GM18519 (cell line): Measurements from ENCODE around the gene GSS.
"Not testable (repeated sequence)": the region's sequence is repeated elsewhere in the genome, so short reads cannot be mapped to it uniquely, and the experiment has no call there.

Experiments used
- ATAC-seq: cut with Tn5 transposase; IDR thresholded peaks from one replicate; pipeline ENCODE4 v1.9.1; 2021; ENCODE audit warnings: mild to moderate bottlenecking, moderate library complexity; ENCODE audit not compliant: unreplicated experiment, low FRiP score

GSS gene

DNA sequence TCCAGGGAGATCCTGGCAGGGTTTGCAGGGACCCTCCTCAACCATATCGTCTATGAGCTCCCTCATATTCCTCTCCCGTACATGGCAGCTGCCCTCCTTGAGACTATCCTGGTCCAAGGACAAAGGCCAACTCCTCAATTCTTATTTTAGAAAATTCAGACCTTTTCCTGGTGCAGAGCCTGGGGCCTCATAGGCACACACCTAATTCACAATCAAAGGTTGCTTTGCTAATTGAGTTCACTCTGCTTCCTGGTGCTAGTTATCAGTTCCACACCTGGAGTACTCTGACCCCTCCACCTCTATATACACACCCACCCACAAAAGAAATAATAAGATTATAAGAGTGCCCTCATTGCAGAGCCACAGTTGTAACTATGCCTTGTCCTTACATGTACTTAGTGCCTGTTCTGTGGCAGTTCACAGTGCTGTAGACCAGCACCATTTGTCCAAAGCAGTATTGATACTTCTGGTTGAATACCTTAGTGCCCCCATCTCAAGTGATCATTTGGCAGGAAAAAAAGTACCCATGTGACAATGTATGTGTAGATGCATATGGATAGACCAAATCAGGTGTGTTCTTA lies 38.7 kb downstream of the GSS start:
- no peak for ATAC-seq

DNA sequence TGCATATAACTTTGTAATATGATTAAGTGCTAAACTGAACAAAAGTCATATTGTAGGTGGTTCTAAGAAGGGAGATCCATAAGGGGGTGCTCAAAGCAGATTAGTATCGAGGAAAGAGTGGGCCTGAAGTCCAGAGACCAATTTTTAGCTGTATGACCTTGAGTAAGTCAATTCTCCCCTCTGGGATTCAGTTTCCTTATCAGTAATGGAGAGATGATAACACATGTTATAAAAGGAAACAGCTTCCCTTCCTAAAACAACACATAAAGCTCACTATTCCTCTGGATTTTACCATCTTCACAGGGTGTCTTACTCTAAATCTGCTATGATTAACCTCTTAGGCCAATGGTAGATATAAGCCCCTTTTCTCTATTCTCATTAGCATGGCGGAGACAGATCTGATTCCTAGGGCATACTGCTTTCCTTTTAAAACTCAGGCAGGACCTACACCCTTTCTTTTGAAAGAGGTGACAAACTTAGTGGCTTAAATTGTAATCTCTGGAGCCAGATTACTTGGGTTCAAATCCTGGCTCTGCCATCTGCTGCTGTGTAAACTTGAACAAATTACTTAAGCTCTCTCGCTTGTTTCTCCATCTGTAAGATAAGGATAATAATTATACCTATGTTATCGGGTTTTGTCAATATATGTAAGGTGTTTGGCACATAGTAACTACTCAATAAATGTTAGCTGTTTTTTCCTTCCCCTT lies 39.7 kb downstream of the GSS start:
- no peak for ATAC-seq

DNA sequence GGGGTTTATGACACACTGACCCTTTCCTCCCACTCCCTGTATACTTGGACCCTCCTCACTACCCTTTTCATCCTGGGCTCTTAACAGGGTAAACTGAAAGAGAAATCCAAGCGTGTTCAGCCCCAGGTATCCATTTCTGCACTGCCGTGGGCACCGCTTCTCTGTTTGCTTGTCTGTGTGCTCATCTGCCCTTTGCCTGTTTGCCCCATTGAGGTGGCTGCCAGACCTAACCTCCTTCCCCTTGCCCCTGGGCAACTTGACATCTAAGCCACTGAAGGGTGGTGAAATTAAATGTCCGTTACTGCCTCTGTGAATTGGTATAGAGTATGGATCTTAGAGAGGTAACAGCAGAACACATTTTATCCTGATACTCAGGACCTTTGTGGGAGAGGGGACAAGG lies 40.5 kb downstream of the GSS start:
- ATAC-seq, result no peak

DNA sequence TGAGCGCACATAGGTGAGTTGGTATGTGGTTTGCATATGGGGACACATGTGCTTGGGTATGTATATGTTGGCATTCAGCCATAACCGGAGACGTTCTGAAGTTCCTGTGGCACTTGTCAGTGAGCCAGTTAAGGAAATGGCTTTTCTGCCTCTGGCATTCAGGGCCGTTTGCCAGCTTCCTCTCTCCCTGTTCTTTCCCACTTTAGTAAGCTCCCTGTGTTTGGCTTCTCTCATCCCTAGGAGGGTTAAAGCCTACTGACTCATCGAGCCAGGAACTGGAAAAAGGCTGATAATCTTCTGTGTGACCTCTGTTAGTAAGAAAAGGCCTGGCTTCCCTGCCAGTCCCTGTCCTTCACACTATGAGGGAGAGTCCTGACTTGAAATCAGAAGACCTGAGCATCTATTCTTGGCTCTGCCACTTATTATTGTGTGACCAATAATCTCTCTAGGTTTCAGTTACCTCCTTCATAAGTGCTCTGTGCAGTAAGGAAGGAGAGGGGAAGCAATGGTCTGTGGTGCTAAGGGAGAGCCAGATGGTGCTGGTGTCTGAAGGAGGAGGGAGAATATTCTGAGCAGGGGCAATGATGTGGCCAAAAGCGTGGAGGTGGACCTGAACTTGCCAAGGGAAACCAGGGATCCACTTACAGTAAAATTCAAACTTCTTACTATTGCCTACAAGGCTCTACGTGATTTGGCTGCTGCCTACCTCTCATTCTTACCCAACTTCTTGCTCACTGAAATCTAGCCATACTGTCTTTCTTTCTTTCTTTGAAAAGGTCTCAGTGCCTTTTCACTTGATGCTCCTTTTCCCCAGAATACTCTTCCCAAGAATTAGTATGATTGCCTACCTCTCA lies 47.8 kb downstream of the GSS start:
- ATAC-seq, result no peak

DNA sequence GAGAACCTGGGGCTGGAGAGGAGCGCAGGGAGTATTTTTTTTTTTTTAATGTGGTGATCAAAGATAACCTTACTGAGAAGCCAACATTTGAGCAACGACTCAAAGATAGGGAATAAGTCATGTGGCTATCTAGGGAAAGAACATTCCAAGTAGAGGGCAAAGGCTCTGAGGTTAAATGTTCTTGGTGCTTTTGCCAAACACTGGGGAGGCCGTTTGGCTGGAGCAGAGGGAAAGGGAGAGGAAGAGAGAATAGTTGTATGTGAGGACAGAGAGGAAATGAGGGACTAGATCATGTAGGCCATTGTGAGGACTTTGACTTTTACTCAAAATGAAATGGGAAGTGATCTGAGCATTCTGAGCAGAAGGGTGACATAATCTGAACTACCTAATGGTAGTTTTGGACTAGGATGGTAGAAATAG lies 51.4 kb downstream of the GSS start:
- ATAC-seq, result no peak

DNA sequence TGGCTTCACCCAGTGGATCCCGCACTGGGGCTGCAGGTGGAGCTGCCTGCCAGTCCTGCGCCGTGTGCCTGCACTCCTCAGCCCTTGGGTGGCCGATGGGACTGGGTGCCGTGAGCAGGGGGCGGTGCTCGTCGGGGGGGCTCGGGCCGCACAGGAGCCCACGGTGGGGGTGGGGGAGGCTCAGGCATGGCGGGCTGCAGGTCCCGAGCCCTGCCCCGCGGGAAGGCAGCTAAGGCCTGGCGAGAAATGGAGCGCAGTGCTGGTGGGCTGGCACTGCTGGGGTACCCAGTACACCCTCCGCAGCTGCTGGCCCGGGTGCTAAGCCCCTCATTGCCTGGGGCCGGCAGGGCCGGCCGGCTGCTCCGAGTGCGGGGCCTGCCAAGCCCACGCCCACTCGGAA lies 56.9 kb downstream of the GSS start:
- ATAC-seq, result not testable (repeated sequence)

DNA sequence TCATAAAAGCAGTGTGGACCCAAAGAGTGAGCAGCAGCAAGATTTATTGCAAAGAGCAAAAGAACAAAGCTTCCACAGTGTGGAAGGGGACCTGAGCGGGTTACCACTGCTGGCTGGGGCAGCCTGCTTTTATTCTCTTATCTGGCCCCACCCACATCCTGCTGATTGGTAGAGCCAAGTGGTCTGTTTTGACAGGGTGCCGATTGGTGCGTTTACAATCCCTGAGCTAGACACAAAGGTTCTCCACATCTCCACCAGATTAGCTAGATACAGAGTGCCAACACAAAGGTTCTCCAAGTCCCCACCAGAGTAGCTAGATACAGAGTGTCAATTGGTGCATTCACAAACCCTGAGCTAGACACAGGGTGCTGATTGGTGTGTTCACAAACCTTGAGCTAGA lies 57.5 kb downstream of the GSS start:
- not testable (repeated sequence) for ATAC-seq

DNA sequence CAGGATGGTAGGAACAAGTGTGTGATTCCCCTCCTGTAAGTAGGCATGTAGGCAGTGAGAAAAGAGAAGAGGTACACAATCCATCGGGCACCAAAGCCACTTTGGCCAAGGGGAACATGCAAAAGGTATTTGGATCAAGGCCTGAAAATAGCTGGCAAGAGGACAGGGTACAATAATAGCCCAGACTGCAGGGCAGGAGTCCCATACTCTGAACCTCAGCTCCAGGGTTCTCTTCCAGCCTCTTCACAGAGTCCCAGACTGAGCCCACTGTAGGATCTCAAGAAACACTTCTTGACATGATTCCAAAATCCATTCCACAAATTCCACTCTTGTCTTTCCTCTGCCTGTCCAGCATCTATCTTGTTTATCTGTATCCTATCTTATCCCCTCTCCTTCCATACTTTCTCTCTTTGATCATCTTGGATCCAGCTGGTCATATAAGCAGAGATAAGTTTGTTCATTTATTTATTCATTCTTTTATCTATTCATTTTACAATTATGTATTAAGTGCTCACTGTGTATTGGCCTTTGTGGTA lies 59.5 kb downstream of the GSS start:
- no peak for ATAC-seq

DNA sequence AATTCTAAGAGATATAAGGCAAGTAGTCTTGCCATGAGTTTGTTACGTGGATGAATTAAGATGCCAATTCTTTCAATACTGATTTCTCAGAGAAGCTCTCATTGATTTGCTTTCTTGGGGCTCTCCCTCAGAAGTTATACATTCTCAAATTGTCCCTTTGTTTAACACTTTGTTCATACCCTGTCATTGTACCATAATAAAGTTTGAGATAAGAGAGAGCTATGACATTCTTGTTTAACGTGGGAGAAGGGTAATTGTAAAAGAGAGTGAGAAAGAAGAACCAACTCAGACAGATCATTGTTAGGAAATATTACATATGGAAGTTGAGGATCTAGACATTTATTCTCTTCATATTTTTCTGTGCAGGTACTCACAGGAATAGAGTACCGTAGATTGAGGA lies 60.1 kb downstream of the GSS start:
- ATAC-seq, result no peak

DNA sequence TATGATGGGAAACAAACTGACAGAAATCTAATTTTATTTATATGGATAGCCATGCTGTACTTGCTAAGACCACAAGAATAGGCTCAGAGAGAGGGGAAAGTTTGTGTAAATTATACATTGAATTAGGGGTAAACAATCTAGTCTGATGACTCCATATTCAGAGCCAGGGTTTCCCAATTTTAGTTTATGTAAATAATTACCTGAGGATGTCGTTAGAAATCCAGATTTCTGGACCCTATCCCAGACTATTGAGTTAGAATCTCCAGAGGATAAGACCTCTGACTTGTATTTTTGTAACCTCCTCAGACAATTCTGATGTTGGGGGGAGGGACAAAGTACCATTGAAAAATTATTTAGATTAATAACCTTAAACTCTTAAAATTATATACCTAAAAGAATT lies 60.9 kb downstream of the GSS start:
- no peak for ATAC-seq

DNA sequence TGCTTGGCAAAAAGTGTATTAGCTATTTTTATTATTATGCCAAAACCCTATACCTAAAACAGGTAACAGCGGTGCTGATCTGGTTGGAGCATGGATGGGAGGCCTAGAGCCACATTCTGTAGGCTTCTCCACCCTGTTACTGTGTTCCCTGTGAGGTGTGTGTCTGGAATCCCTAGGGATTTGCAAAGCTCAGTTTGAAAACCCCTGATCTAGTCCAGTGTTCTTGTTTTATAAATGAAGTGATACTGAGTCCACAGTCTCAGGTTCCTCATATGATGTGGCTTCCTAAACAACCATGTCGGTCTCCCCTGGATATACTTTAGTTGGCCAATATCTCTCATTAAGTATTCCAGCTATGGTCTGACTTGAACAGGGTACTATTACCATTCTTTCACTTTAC lies 62.9 kb downstream of the GSS start:
- no peak for ATAC-seq

DNA sequence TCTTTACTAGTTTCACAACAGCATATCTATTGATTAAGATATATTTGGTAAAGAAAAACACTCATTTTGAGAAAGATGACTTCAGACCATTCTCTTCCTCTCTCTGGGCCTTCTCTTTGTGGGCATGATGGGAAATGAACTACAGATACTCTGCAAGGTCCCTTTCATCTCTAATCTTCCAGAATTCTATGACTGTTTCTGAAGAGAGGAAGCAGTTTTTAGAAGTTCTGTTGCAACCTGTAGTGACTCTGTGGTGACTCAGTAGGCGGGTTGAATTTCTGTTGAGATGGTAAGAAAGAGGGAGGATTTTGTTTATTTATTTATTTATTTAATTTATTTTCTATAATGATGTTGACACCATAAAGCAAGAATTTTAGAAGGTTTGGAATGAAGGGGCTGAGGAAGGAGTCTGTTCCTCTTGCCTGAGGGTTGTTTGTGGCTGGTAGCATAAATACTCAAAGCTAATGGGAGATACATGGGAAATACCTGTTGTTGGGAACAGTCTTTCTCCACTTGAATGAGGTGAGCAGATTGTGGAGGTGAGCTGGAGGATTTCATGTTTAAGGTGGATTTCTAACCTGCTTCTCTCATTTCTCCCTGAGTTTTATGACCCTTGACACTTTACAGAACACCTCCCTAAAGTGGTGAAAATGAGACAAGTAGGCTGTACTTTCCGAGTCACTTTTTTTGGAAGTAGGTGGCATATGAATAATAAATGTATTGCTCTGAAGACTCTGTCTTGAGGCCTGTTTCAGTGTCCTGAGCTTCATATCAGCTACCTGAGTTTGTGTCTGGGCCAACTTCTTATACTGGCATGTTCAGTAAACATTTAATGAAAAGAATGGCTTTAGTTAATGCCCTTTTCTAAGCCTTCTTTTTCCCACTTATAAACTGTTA lies 64.2 kb downstream of the GSS start:
- ATAC-seq, result no peak

DNA sequence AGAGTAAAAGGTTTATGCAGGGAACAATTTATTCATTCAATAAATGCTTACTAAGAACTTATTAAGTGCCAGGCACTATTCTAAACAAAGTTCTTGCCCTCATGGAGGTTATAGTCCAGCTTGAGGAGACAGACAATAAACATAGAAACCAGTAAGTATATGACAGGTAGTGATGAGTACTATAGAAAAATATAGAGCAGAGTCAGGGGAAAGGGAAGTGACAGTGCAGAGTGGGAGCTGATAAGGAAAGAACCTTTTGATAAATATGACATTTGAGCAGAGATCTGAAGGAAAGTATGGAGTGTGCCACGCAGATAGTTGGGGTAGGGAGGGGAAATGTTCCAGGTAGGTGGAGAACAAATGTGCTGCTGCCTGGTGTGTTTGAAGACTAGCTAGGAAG lies 67.1 kb downstream of the GSS start:
- ATAC-seq, result no peak

DNA sequence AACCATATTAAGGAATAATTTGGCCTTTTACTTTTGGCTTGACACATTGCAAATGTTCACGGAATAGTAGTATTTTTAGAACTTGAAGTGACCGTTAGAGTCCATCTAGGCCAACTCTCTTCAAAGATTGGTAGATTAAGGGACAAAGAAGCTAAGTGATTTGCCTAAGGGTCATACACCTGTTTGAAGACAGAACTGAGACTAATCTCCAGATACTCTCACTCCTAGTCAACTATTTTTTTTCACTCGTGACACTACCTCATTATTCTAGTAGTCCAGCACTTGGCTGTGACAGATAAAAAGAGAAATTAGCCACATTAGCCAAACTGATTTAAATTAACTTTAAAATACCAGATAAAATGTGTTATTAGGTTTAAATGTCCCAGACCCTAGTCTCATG lies 68.6 kb downstream of the GSS start:
- no peak for ATAC-seq

DNA sequence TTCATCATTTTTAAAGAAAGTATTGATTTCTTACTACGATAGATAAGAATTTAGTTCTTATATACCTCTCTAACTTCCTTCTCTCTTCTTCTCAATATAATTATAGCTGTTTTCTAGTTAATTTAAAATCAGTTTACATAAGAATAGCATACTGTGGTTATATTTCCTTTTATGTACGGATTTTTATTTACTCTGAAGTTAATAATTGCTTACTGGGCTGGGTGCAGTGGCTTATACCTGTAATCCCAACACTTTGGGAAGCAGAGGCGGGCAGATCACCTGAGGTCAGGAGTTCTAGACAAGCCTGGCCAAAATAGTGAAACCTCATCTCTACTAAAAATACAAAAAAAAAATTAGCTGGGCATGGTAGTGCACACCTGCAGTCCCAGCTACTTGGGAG lies 69.5 kb downstream of the GSS start:
- ATAC-seq, result no peak

DNA sequence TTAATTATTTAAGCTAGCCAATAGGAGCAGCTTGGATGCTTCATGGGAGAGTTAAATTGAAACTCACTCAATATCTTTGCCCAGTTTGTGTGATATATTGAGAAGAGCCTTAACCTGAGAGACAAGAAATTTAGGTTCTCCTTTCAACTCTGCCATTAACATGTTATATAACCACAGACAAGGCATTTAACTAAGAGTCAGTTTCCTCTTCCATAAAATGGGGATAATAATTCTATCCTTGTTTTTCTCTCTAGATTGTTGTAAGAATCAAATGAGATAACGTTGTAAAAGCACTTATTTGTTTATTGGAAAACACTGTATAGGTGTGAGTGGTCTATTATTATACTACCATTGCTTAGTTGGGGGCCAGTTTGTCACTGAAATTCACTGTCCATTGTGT lies 71.3 kb downstream of the GSS start:
- ATAC-seq, result no peak

DNA sequence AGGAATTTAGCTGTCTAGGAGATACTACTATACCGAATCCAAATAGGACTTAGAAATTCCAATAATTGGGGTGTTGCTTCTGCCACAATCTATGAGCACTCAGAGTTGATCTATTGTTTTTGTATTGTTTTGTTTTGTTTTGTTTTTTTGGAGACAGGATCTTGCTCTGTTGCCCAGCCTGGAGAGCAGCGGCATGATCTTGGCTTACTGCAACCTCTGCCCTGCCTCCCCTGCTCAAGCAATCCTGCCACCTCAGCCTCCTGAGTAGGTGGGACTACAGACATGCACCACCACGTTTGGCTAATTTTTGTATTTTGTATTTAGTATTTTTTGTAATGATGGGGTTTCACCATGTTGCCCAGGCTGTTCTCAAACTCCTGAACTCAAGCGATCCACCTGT lies 71.8 kb downstream of the GSS start:
- ATAC-seq, result no peak

DNA sequence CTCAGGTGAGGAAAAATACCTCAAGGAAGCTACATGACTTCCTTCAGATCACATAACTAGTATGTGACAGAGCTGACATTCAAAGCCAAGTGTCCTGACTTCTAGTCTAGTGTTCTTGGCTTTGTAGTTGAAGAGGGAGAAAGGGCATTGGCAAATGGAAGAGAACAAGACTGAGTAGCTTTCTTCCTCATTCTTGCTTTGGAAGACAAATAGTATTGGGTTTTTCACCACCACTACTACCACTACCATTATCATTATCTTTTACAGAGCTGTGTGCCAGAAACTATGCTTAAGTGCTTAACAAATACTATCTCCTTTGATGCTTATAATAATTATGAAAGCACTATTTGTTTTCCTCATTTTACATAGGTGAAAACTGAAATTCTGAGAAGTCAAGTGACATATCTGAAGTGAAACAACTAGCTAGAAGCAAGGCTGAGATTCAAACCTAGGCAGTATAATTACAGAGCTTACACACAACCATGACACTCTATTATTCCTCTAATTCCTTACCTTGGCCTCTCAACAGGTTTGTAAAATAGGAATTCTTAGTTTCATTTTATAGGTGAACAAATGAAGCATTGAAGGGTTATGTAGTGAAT lies 72.4 kb downstream of the GSS start:
- ATAC-seq, result no peak

DNA sequence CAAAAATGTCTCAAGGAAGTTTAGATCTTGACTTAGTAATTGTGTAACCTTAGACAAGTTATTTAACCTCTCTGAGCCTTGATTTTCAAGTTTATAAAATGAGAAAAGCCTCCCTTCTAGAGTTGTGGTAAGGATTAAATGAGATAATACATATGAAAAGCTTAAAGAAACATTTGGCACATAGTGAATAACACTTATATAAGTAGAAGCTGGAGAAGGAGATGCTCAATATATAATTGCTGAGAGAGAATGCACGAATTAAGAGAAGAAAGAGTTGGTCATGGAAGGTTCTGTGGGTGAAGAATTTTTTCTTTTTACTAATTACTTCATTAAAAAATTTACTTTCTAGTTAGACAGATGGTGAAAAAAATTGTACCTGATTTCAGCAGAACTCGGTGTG lies 73.9 kb downstream of the GSS start:
- no peak for ATAC-seq

DNA sequence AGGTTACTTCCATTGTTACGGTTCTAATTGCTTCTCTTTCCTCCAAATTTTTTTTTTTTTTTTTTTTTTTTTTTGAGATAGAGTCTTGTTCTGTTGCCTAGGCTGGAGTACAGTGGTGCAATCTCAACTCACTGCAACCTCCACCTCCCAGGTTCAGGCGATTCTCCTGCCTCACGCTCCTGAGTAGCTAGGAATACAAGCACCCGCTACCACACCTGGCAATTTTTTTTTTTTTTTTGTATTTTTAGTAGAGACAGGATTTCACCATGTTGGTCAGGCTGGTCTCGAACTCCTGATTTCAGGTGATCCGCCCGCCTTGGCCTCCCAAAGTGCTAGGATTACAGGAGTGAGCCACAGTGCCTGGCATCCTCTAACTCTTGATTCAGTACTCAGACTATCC lies 74.6 kb downstream of the GSS start:
- ATAC-seq, result not testable (repeated sequence)
